Liver (tissue), 9 donors: ENCODE measurements around the gene FARS2. TPM values are rescaled to one million over a fixed set of nuclear protein-coding genes. Genes with fewer than 3 reads are reported as not detected.

Experiments used
- DNase-seq: peaks from one replicate; pipeline ENCODE4 v3.0.0-alpha.2; 2017; ENCODE audit warnings: low spot score
- H3K27ac ChIP-seq, 2 donors: one replicate each; pipeline ENCODE4 v1.7.0; 2013; ENCODE audit warnings: inconsistent platforms in 2 of 2, low read length in 2 of 2, control low read depth in 1 of 2, low read depth in 1 of 2, mild to moderate bottlenecking in 1 of 2
- H3K27me3 ChIP-seq, 4 donors: one replicate each; pipeline versions ENCODE4 v1.6.1 to v1.7.0; 2013; ENCODE audit warnings: low read length in 3 of 4, inconsistent platforms in 1 of 4, mild to moderate bottlenecking in 1 of 4, moderate library complexity in 1 of 4; ENCODE audit not compliant: control insufficient read depth in 4 of 4, insufficient read depth in 4 of 4
- H3K36me3 ChIP-seq, 4 donors: one replicate each; pipeline versions ENCODE4 v1.6.1 to v1.7.0; 2013; ENCODE audit warnings: low read length in 3 of 4, mild to moderate bottlenecking in 3 of 4, low read depth in 1 of 4, moderate library complexity in 1 of 4; ENCODE audit not compliant: control insufficient read depth in 4 of 4, insufficient read depth in 3 of 4
- H3K4me1 ChIP-seq, 4 donors: one replicate each; pipeline versions ENCODE4 v1.6.1 to v1.7.0; 2013; ENCODE audit warnings: low read length in 3 of 4, mild to moderate bottlenecking in 3 of 4, moderate library complexity in 1 of 4; ENCODE audit not compliant: control insufficient read depth in 4 of 4, insufficient read depth in 4 of 4
- H3K4me3 ChIP-seq, 3 donors: one replicate each; pipeline versions ENCODE4 v1.6.1 to v1.7.0; 2013; ENCODE audit warnings: low read length in 3 of 3, control low read depth in 1 of 3, low read depth in 1 of 3, mild to moderate bottlenecking in 1 of 3
- H3K9ac ChIP-seq, 2 donors: one replicate each; pipeline ENCODE4 v1.7.0; 2013; ENCODE audit warnings: low read length in 2 of 2, mild to moderate bottlenecking in 2 of 2, moderate library complexity in 2 of 2, control low read depth in 1 of 2, low read depth in 1 of 2
- H3K9me3 ChIP-seq, 4 donors: one replicate each; pipeline versions ENCODE4 v1.6.1 to v1.7.0; 2013; ENCODE audit warnings: low read length in 3 of 4; ENCODE audit not compliant: control insufficient read depth in 4 of 4
- FOXA1 ChIP-seq: IDR thresholded peaks from 2 replicates; pipeline ENCODE4 v1.6.1; 2016; ENCODE audit warnings: antibody characterized with exemption
- FOXA2 ChIP-seq: IDR thresholded peaks from 2 replicates; pipeline ENCODE4 v1.6.1; 2016; ENCODE audit warnings: antibody characterized with exemption
- HNF4A ChIP-seq, 2 donors: conservative IDR thresholded peaks; 2 replicates each; pipeline ENCODE4 v1.6.1; 2016; ENCODE audit warnings: antibody characterized with exemption in 2 of 2, mild to moderate bottlenecking in 2 of 2
- HNF4G ChIP-seq: IDR thresholded peaks from 2 replicates; pipeline ENCODE4 v1.6.1; 2016; ENCODE audit warnings: antibody characterized with exemption
- JUND ChIP-seq, 2 donors: IDR thresholded peaks; 2 replicates each; pipeline ENCODE4 v1.6.1; 2016; ENCODE audit warnings: antibody characterized with exemption in 2 of 2
- NR2F2 ChIP-seq: IDR thresholded peaks from 2 replicates; pipeline ENCODE4 v1.6.1; 2016; ENCODE audit warnings: antibody characterized with exemption
- RAD21 ChIP-seq, 2 donors: IDR thresholded peaks; 2 replicates each; pipeline ENCODE4 v1.6.1; 2016; ENCODE audit warnings: antibody characterized with exemption in 2 of 2, mild to moderate bottlenecking in 2 of 2
- RXRA ChIP-seq, 2 donors: IDR thresholded peaks; 2 replicates each; pipeline ENCODE4 v1.6.1; 2017 to 2018; ENCODE audit warnings: antibody characterized with exemption in 2 of 2, mild to moderate bottlenecking in 1 of 2
- SP1 ChIP-seq: IDR thresholded peaks from 2 replicates; pipeline ENCODE4 v1.6.1; 2018; ENCODE audit warnings: antibody characterized with exemption, mild to moderate bottlenecking
- TAF1 ChIP-seq: conservative IDR thresholded peaks from 2 replicates; pipeline ENCODE4 v1.6.1; 2016; ENCODE audit warnings: antibody characterized with exemption, mild to moderate bottlenecking
- YY1 ChIP-seq: IDR thresholded peaks from 2 replicates; pipeline ENCODE4 v1.6.1; 2016; ENCODE audit warnings: antibody characterized with exemption, mild to moderate bottlenecking
- WGBS: extraction: QIAGEN DNeasy Blood & Tissue Kit; methylation state at CpG from one replicate; pipeline ENCODE4 v1.1.7; 2013; 5-methylcytosine and 5-hydroxymethylcytosine counted together
- polyA plus RNA-seq, 2 donors: library from polyadenylated mRNA; stranded (reverse) in 1 of 2; unstranded in 1 of 2; fragments of 200-250 nt in 1 of 2; fragments of >200 nt in 1 of 2; fragmentation: Nextera tagmentation in 1 of 2; extraction: Ambion mirVana in 1 of 2; gene quantifications; one replicate each; pipeline versions ENCODE4 v1.2.1 to v1.2.3, GENCODE V29; 2013 to 2015
- total RNA-seq, 2 donors: library from RNA; depleted of rRNA; stranded (reverse); fragments of >200 nt; gene quantifications; one replicate each; pipeline ENCODE4 v1.2.3, GENCODE V29; 2014
- TF ChIP-seq, protein P1 (sequence below): IDR thresholded peaks from 2 replicates; pipeline ENCODE4 v1.6.1; 2016; ENCODE audit warnings: antibody characterized with exemption, mild to moderate bottlenecking
- TF ChIP-seq, protein P2 (sequence below): IDR thresholded peaks from 2 replicates; pipeline ENCODE4 v1.6.1; 2016; ENCODE audit warnings: antibody characterized with exemption
- TF ChIP-seq, protein P3 (sequence below): IDR thresholded peaks from 2 replicates; pipeline ENCODE4 v1.6.1; 2016; ENCODE audit warnings: antibody characterized with exemption
- TF ChIP-seq, protein P4 (sequence below): IDR thresholded peaks from 2 replicates; pipeline ENCODE4 v1.6.1; 2016; ENCODE audit warnings: antibody characterized with exemption
- donor health status: healthy.
- donor health status: healthy.
- donor health status: healthy.
- donor health status: healthy.
- donor health status: healthy.

Gene FARS2
- total and polyA plus RNA-seq, 4 donors, result 7.8 to 25.9 (median 11.2) TPM

DNA sequence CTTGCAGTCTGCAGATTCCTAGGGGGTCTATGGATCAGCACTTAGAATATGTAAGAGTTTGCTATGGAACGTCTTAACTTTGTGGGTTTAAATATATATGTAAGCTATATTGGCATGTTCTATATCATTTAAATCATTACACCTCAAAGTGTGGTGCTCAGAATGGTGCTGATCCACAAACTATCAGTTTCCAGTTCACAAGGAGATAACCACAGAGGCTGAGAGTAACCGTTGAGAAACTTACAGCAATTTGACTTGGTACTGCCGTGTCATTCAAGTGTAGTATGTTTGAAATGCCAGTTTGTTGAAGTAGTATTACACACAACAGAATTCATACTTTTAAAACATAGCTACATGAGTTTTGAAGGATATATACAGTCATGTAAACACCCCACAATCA lies 279.7 kb downstream of the FARS2 start:
- no peaks in the 10 kb centered on the region for H3K9me3 ChIP-seq
- H3K36me3 ChIP-seq, result no peaks in the 10 kb centered on the region
- no peak overlapping the region for H3K27ac ChIP-seq
- TF ChIP-seq, protein P1, sequence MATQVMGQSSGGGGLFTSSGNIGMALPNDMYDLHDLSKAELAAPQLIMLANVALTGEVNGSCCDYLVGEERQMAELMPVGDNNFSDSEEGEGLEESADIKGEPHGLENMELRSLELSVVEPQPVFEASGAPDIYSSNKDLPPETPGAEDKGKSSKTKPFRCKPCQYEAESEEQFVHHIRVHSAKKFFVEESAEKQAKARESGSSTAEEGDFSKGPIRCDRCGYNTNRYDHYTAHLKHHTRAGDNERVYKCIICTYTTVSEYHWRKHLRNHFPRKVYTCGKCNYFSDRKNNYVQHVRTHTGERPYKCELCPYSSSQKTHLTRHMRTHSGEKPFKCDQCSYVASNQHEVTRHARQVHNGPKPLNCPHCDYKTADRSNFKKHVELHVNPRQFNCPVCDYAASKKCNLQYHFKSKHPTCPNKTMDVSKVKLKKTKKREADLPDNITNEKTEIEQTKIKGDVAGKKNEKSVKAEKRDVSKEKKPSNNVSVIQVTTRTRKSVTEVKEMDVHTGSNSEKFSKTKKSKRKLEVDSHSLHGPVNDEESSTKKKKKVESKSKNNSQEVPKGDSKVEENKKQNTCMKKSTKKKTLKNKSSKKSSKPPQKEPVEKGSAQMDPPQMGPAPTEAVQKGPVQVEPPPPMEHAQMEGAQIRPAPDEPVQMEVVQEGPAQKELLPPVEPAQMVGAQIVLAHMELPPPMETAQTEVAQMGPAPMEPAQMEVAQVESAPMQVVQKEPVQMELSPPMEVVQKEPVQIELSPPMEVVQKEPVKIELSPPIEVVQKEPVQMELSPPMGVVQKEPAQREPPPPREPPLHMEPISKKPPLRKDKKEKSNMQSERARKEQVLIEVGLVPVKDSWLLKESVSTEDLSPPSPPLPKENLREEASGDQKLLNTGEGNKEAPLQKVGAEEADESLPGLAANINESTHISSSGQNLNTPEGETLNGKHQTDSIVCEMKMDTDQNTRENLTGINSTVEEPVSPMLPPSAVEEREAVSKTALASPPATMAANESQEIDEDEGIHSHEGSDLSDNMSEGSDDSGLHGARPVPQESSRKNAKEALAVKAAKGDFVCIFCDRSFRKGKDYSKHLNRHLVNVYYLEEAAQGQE, result no peak
- no peak for TF ChIP-seq FOXA2
- no peak overlapping the region for H3K9ac ChIP-seq
- no peaks in the 10 kb centered on the region for H3K4me1 ChIP-seq
- DNase-seq, result no peak
- 96% methylated on average over 3 of the region's 3 CpGs for WGBS
- no peaks in the 10 kb centered on the region for H3K27me3 ChIP-seq
- H3K4me3 ChIP-seq, result no peak overlapping the region

DNA sequence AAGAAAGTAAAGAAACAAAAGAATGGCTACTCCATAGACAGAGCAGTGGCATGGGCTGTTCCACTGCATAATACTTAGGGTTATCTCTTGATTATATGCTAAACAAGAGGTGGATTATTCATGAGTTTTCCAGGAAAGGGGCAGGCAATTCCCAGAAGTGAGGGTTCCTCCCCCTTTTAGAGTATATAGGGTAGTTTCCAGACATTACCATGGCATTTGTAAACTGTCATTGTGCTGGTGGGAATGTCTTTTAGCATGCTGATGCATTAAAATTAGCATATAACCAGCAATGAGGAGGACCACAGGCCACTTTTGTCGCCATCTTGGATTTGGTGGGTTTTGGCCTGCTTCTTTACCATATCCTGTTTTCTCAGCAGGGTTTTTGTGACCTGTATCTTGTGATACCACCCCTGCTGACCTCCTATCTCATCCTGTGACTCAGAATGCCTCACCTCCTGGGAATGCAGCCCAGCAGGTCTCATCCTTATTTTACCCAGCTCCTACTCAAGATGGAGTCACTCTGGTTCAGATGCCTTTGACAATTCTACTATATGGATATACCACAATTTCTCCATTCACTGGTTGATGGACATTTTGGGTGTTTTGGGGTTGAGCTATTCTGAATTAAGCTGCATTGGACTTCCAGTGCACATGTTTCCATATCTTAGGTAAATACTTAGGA lies 280.6 kb downstream of the FARS2 start:
- Histone ChIP-seq H3K27ac (no peak overlapping the region), H3K4me3 (no peak overlapping the region), H3K4me1 (no peaks in the 10 kb centered on the region), H3K9ac (no peak overlapping the region), H3K9me3 (no peaks in the 10 kb centered on the region), H3K36me3 (no peaks in the 10 kb centered on the region), H3K27me3 (no peaks in the 10 kb centered on the region)
- no peak for DNase-seq
- TF ChIP-seq YY1, result no peak
- TF ChIP-seq, protein P2, sequence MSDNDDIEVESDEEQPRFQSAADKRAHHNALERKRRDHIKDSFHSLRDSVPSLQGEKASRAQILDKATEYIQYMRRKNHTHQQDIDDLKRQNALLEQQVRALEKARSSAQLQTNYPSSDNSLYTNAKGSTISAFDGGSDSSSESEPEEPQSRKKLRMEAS, result no peak
- no peak for TF ChIP-seq RAD21 (IDR thresholded peaks at IDR 0.05)
- TF ChIP-seq, protein P3, sequence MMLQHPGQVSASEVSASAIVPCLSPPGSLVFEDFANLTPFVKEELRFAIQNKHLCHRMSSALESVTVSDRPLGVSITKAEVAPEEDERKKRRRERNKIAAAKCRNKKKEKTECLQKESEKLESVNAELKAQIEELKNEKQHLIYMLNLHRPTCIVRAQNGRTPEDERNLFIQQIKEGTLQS, result no peak
- TF ChIP-seq TAF1, result no peak
- 100% methylated on average over 1 of the region's 1 CpG for WGBS

DNA sequence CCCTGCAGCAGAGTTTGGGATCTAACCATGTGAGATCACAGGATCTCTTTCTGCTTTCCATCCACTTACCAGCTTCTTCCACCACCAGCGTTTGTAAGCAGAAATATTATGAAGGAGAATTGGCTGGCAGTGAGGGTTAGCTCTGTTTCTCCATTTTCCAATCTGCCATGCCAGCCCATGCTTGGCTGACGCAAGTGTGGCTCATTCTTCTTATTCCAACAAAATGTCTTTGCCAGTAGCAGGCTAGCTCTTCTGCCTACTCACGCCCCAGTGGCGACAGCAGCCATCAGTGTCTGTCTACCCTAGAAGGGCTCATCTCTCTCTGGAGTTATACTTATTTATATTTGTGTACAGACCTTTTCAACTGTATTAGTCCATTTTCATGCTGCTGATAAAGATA lies 286.2 kb downstream of the FARS2 start:
- H3K27ac ChIP-seq, result no peak overlapping the region
- H3K27me3 ChIP-seq, result no peaks in the 10 kb centered on the region
- H3K9me3 ChIP-seq, result peaks cover 0 to 7% (median under 1%) of the 10 kb centered on the region in 4 donors
- DNase-seq, result no peak
- H3K36me3 ChIP-seq, result no peaks in the 10 kb centered on the region
- WGBS, result 98% methylated on average over 4 of the region's 4 CpGs
- H3K4me1 ChIP-seq, result no peaks in the 10 kb centered on the region
- no peak overlapping the region for H3K4me3 ChIP-seq
- H3K9ac ChIP-seq, result no peak overlapping the region
- TF ChIP-seq FOXA2 (no peak), HNF4G (no peak), JUND (IDR thresholded peaks at IDR 0.05) (no peak), YY1 (no peak), TAF1 (no peak), RAD21 (IDR thresholded peaks at IDR 0.05) (no peak), HNF4A (conservative IDR thresholded peaks at IDR 0.05) (no peak), RXRA (IDR thresholded peaks at IDR 0.05) (no peak), SP1 (no peak), NR2F2 (no peak), FOXA1 (no peak)
- TF ChIP-seq, protein P4, sequence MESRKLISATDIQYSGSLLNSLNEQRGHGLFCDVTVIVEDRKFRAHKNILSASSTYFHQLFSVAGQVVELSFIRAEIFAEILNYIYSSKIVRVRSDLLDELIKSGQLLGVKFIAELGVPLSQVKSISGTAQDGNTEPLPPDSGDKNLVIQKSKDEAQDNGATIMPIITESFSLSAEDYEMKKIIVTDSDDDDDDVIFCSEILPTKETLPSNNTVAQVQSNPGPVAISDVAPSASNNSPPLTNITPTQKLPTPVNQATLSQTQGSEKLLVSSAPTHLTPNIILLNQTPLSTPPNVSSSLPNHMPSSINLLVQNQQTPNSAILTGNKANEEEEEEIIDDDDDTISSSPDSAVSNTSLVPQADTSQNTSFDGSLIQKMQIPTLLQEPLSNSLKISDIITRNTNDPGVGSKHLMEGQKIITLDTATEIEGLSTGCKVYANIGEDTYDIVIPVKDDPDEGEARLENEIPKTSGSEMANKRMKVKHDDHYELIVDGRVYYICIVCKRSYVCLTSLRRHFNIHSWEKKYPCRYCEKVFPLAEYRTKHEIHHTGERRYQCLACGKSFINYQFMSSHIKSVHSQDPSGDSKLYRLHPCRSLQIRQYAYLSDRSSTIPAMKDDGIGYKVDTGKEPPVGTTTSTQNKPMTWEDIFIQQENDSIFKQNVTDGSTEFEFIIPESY, result no peak
- TF ChIP-seq, protein P3, result no peak
- TF ChIP-seq, protein P1, result no peak
- TF ChIP-seq, protein P2, result no peak
